HepG2 (cell line): ENCODE results near the gene CES2. TPM values are rescaled to one million over a fixed set of nuclear protein-coding genes. Genes with fewer than 3 reads are reported as not detected.

ENCODE experiments used
- ATAC-seq: fragments of 200-7000 bp; cut with Tn5 transposase; 3 replicates; pipeline ENCODE4 v1.9.1; 2020; ENCODE audit warnings: mild to moderate bottlenecking, moderate library complexity
- BruUV-seq: library from RNA; stranded (reverse); fragments of 400-500 nt; replicated peaks from 2 replicates; lab custom pipeline; 2021; lab: Mats Ljungman, UMichigan
- CTCF ChIA-PET: fragments of 300-600 bp; formaldehyde crosslinking; extraction: SDS; loops from one replicate; lab custom pipeline; 2021; ENCODE audit warnings: low total read pairs, inconsistent platforms, low intra/inter-chr PET ratio; lab: Yijun Ruan, JAX
- POLR2A ChIA-PET: fragments of 350-600 bp; sonication (Branson Sonifier 250); formaldehyde crosslinking; loops from one replicate; lab custom pipeline; 2020; ENCODE audit warnings: antibody characterized with exemption, inconsistent platforms; lab: Yijun Ruan, JAX
- DNase-seq: peaks from one replicate; pipeline ENCODE4 v3.0.0-alpha.2; 2015; ENCODE audit warnings: low spot score
- FAIRE-seq: peaks from 3 replicates; lab custom pipeline; 2011; peaks lifted over from hg19 to GRCh38; lab: Jason Lieb, UNC
- H2AFZ ChIP-seq: one replicate; pipeline ENCODE4 v1.6.1; 2011; ENCODE audit warnings: low read length, inconsistent platforms
- H3K27ac ChIP-seq: fragments of 300-600 bp; 3 replicates; pipeline ENCODE4 v1.8.0; 2011; ENCODE audit warnings: mixed run types, mild to moderate bottlenecking, mixed read lengths, low read length, inconsistent platforms; ENCODE audit not compliant: insufficient read depth; ENCODE audit errors: extremely low read length
- H3K27me3 ChIP-seq, 2 experiments: fragments of 200-600 bp in 1 of 2; 2 replicates in 1 of 2; 3 replicates in 1 of 2; pipeline versions ENCODE4 v1.6.0 to v1.8.0; 2011; ENCODE audit warnings: low read length in 2 of 2, mild to moderate bottlenecking in 2 of 2, moderate library complexity in 2 of 2, inconsistent platforms in 1 of 2; ENCODE audit not compliant: insufficient read depth in 2 of 2, control insufficient read depth in 1 of 2
- H3K36me3 ChIP-seq, 2 experiments: fragments of 200-600 bp in 1 of 2; replicated peaks in 1 of 2; 2 replicates in 1 of 2; 3 replicates in 1 of 2; pipeline versions ENCODE4 v1.5.1 to v1.8.0; 2011; ENCODE audit warnings: low read length in 2 of 2, inconsistent platforms in 1 of 2; ENCODE audit not compliant: insufficient read depth in 2 of 2, control insufficient read depth in 1 of 2
- H3K4me1 ChIP-seq: 2 replicates; pipeline ENCODE4 v1.5.1; 2012; ENCODE audit warnings: low read length, inconsistent platforms; ENCODE audit not compliant: insufficient read depth
- H3K4me2 ChIP-seq: 2 replicates; pipeline ENCODE4 v1.6.0; 2011; ENCODE audit warnings: low read depth, low read length, inconsistent platforms
- H3K4me3 ChIP-seq, 3 experiments: fragments of 200-600 bp in 1 of 3; sonication (generic), shearing (Covaris generic) in 1 of 3; replicated peaks in 1 of 3; 2 replicates each; pipeline ENCODE4 v1.5.1; 2011 to 2016; ENCODE audit warnings: low read length in 3 of 3, inconsistent platforms in 2 of 3, low read depth in 2 of 3, mild to moderate bottlenecking in 2 of 3, control low read depth in 1 of 3, mixed read lengths in 1 of 3; ENCODE audit not compliant: insufficient read depth in 1 of 3
- H3K79me2 ChIP-seq: one replicate; pipeline ENCODE4 v1.6.1; 2011; ENCODE audit warnings: low read length, inconsistent platforms; ENCODE audit not compliant: insufficient read depth
- H3K9ac ChIP-seq: 2 replicates; pipeline ENCODE4 v1.6.0; 2011; ENCODE audit warnings: mild to moderate bottlenecking, low read depth, low read length, inconsistent platforms; ENCODE audit not compliant: insufficient read depth
- H3K9me3 ChIP-seq: 2 replicates; pipeline ENCODE4 v1.5.1; 2012; ENCODE audit warnings: mild to moderate bottlenecking, low read length
- H4K20me1 ChIP-seq: 2 replicates; pipeline ENCODE4 v1.6.0; 2011; ENCODE audit warnings: inconsistent platforms, mild to moderate bottlenecking, low read length, moderate library complexity; ENCODE audit not compliant: insufficient read depth
- ARNT2 ChIP-seq: sonication (generic); formaldehyde crosslinking; IDR thresholded peaks from 2 replicates; pipeline ENCODE4 v1.8.0; 2022; ENCODE audit warnings: mild to moderate bottlenecking, low read depth, missing genetic modification reagents, moderate library complexity
- RORA ChIP-seq: sonication (generic); formaldehyde crosslinking; IDR thresholded peaks from 2 replicates; pipeline ENCODE4 v1.5.0; 2020; ENCODE audit warnings: mild to moderate bottlenecking, missing genetic modification reagents, moderate library complexity
- SOX13 ChIP-seq, 3 experiments: fragments of 450-650 bp in 1 of 3; sonication (generic) in 1 of 3; formaldehyde crosslinking in 1 of 3; IDR thresholded peaks in 2 of 3; conservative IDR thresholded peaks in 1 of 3; 2 replicates each; pipeline versions ENCODE4 v1.5.0 to v1.6.1; 2016 to 2020; ENCODE audit warnings: antibody characterized with exemption in 1 of 3, mild to moderate bottlenecking in 1 of 3, missing compliant biosample characterization in 1 of 3, missing genetic modification reagents in 1 of 3, moderate library complexity in 1 of 3
- THYN1 ChIP-seq: sonication (generic); formaldehyde crosslinking; IDR thresholded peaks from 2 replicates; pipeline ENCODE4 v1.8.1; 2023; ENCODE audit warnings: low read depth, mild to moderate bottlenecking, moderate library complexity, missing genetic modification reagents, borderline replicate concordance
- TMF1 ChIP-seq: sonication (generic); formaldehyde crosslinking; IDR thresholded peaks from 2 replicates; pipeline ENCODE4 v1.8.1; 2022; ENCODE audit warnings: low read depth, missing genetic modification reagents
- TOPORS ChIP-seq: sonication (generic); formaldehyde crosslinking; IDR thresholded peaks from 2 replicates; pipeline ENCODE4 v1.8.0; 2023; ENCODE audit warnings: mild to moderate bottlenecking, missing genetic modification reagents
- XBP1 ChIP-seq: sonication (generic); formaldehyde crosslinking; IDR thresholded peaks from 2 replicates; pipeline ENCODE4 v1.5.0; 2020; ENCODE audit warnings: missing genetic modification reagents
- ZNF143 ChIP-seq: sonication (generic); formaldehyde crosslinking; IDR thresholded peaks from 2 replicates; pipeline ENCODE4 v1.4.0; 2020; ENCODE audit warnings: missing genetic modification reagents
- ZNF260 ChIP-seq: sonication (generic); formaldehyde crosslinking; IDR thresholded peaks from 2 replicates; pipeline ENCODE4 v1.4.0; 2020; ENCODE audit warnings: missing genetic modification reagents, low read depth, mild to moderate bottlenecking, borderline replicate concordance
- ZNF296 ChIP-seq: sonication (generic); formaldehyde crosslinking; conservative IDR thresholded peaks from 2 replicates; pipeline ENCODE4 v1.5.0; 2020; ENCODE audit warnings: mild to moderate bottlenecking, missing genetic modification reagents
- ZNF550 ChIP-seq: sonication (generic); formaldehyde crosslinking; IDR thresholded peaks from 2 replicates; pipeline ENCODE4 v1.4.0; 2020; ENCODE audit warnings: mild to moderate bottlenecking, missing genetic modification reagents, borderline replicate concordance
- ZNF589 ChIP-seq: sonication (generic); formaldehyde crosslinking; conservative IDR thresholded peaks from 2 replicates; pipeline ENCODE4 v1.8.0; 2022; ENCODE audit warnings: mild to moderate bottlenecking, moderate library complexity, missing genetic modification reagents
- ZNF660 ChIP-seq: sonication (generic); formaldehyde crosslinking; IDR thresholded peaks from 2 replicates; pipeline ENCODE4 v1.5.1; 2020; ENCODE audit warnings: mild to moderate bottlenecking, low read depth, missing genetic modification reagents, borderline replicate concordance
- ZSCAN31 ChIP-seq: sonication (generic); formaldehyde crosslinking; IDR thresholded peaks from 2 replicates; pipeline ENCODE4 v1.5.0; 2020; ENCODE audit warnings: low read depth, mild to moderate bottlenecking, missing genetic modification reagents
- WGBS: methylation state at CpG from one replicate; pipeline ENCODE4 v1.1.6; 2017; ENCODE audit warnings: low lambda C conversion rate; 5-methylcytosine and 5-hydroxymethylcytosine counted together
- in situ Hi-C: cut with HindIII; loops from 2 replicates; pipeline ENCODE4 v1.10.0; 2017; ENCODE audit warnings: low pct_unique_long_range_greater_than_20kb; ENCODE audit not compliant: extremely low pct_ligation_motif_present
- intact Hi-C: fragments of 100-400 bp; cut with micrococcal nuclease; formaldehyde crosslinking; loops from one replicate; pipeline ENCODE4 v1.10.0; 2022; ENCODE audit not compliant: unreplicated experiment
- polyA plus RNA-seq, 8 experiments: library from polyadenylated mRNA; depleted of rRNA in 3 of 8; stranded (reverse) in 7 of 8; unstranded in 1 of 8; fragments of >200 nt; fragmentation: Illumina TruSeq in 4 of 8; extraction: Trizol in 4 of 8; gene quantifications; 2 replicates each; pipeline versions ENCODE4 v1.2.1 to v1.2.3, GENCODE V29; 2011 to 2016; ENCODE audit warnings: low read depth in 4 of 8, missing spikeins in 1 of 8, mixed read lengths in 1 of 8; ENCODE audit not compliant: insufficient read depth in 1 of 8
- total RNA-seq, 5 experiments: library from RNA; depleted of rRNA; stranded (reverse); fragments of >200 nt; fragmentation: Illumina TruSeq; extraction: Trizol; gene quantifications; 2 replicates each; pipeline ENCODE4 v1.2.3, GENCODE V29; 2016; ENCODE audit warnings: low read depth in 1 of 5
- TF ChIP-seq, protein P1 (sequence below): sonication (generic); formaldehyde crosslinking; IDR thresholded peaks from 2 replicates; pipeline ENCODE4 v1.4.0; 2020; ENCODE audit warnings: mild to moderate bottlenecking, missing genetic modification reagents

Gene CES2
- total and polyA plus RNA-seq, 2 of the 13 experiments (the other 11 are each of a cell fraction or from before 2014, with no cell fraction given): 50.6 to 63.8 TPM

- TF ChIP-seq ZNF660 (CRISPR knock-in tag) (no peak), ZNF589 (no peak)
Measured at GRCh38 chr16:66886914-66887313, 48.4 kb upstream of the CES2 start (continued).

DNA sequence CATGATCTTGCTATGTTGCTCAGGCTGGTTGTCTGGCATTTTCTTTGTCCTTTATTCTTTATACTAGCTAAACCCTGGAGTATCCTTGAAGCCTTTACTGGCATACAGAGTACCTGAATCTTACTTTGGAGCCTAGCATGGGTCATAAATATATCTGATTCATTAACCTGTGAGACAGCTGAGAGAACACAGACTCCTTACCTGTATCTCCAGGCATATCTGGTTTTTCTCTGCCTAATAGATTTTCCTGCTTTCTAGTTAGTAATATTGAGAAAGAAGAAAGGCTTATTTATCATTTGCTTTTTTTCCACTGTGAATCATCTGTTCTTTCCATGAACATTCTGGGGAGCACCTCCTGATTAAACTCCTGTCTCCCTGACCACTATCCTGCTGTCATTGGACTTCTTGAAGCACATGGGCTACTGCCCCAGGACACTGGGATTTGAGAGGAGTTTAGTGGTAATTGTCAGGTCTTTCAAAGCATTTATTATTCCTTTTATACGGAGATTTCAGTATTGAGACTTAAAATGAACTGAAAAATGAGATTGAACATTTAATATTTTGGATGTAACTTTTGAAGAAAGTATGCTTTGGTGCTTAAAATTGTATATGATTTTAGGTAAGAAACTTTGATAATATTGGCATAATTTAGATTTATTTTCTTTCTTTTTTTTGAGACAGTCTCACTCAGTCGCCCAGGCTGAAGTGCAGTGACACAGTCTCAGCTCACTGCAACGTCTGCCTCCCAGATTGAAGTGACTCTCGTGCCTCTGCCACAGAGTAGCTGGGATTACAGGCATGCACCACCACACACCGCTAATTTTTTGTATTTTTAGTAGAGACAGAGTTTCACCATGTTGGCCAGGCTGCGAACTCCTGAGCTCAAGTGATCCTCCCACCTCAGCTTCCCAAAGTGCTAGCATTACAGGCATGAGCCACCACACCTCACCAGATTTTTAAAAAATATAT is 46.4 kb upstream of the CES2 start:
- Histone ChIP-seq H3K4me3 (no peak overlapping the region), H3K79me2 (peaks cover 10% of the 10 kb centered on the region), H3K9ac (no peak overlapping the region), H2AFZ (no peak overlapping the region), H3K4me1 (peaks cover 16% of the 10 kb centered on the region), H3K27ac (no peak overlapping the region), H3K27me3 (no peaks in the 10 kb centered on the region), H4K20me1 (no peaks in the 10 kb centered on the region), H3K36me3 (peaks cover 17 to 33% of the 10 kb centered on the region in 2 experiments), H3K9me3 (no peaks in the 10 kb centered on the region), H3K4me2 (no peak overlapping the region)
- BruUV-seq: no TSS peak
- in situ Hi-C loops: no loop called here
- ATAC-seq (no peak), FAIRE-seq (no peak), DNase-seq (no peak)
- WGBS: 96% methylated on average over 6 of the region's 6 CpGs
- intact Hi-C loops: no loop called here
- POLR2A ChIA-PET: interaction anchor here (4.0 kb wide), 1 partner anchor 9 kb away, joined by 15 read pairs; the partner anchor contains the start of gene PDP2
- CTCF ChIA-PET: no interaction called here
- TF ChIP-seq ZSCAN31 (CRISPR knock-in tag): no peak
- TF ChIP-seq TOPORS (CRISPR knock-in tag): no peak
- no peak for TF ChIP-seq SOX13 (IDR thresholded peaks at IDR 0.05)
- TF ChIP-seq SOX13 (CRISPR knock-in tag; conservative IDR thresholded peaks at IDR 0.05 in 1 of 2, IDR thresholded peaks at IDR 0.05 in 1 of 2): no peak
- TF ChIP-seq ZNF143 (CRISPR knock-in tag): no peak
- no peak for TF ChIP-seq RORA (CRISPR knock-in tag)
- TF ChIP-seq ZNF550 (CRISPR knock-in tag): no peak
- TF ChIP-seq ARNT2 (CRISPR knock-in tag): no peak
- TF ChIP-seq ZNF296 (CRISPR knock-in tag): no peak
- no peak for TF ChIP-seq TMF1 (CRISPR knock-in tag)
- TF ChIP-seq XBP1 (CRISPR knock-in tag): no peak
- TF ChIP-seq THYN1 (CRISPR knock-in tag): no peak
- TF ChIP-seq, protein P1, sequence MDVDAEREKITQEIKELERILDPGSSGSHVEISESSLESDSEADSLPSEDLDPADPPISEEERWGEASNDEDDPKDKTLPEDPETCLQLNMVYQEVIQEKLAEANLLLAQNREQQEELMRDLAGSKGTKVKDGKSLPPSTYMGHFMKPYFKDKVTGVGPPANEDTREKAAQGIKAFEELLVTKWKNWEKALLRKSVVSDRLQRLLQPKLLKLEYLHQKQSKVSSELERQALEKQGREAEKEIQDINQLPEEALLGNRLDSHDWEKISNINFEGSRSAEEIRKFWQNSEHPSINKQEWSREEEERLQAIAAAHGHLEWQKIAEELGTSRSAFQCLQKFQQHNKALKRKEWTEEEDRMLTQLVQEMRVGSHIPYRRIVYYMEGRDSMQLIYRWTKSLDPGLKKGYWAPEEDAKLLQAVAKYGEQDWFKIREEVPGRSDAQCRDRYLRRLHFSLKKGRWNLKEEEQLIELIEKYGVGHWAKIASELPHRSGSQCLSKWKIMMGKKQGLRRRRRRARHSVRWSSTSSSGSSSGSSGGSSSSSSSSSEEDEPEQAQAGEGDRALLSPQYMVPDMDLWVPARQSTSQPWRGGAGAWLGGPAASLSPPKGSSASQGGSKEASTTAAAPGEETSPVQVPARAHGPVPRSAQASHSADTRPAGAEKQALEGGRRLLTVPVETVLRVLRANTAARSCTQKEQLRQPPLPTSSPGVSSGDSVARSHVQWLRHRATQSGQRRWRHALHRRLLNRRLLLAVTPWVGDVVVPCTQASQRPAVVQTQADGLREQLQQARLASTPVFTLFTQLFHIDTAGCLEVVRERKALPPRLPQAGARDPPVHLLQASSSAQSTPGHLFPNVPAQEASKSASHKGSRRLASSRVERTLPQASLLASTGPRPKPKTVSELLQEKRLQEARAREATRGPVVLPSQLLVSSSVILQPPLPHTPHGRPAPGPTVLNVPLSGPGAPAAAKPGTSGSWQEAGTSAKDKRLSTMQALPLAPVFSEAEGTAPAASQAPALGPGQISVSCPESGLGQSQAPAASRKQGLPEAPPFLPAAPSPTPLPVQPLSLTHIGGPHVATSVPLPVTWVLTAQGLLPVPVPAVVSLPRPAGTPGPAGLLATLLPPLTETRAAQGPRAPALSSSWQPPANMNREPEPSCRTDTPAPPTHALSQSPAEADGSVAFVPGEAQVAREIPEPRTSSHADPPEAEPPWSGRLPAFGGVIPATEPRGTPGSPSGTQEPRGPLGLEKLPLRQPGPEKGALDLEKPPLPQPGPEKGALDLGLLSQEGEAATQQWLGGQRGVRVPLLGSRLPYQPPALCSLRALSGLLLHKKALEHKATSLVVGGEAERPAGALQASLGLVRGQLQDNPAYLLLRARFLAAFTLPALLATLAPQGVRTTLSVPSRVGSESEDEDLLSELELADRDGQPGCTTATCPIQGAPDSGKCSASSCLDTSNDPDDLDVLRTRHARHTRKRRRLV (CRISPR knock-in tag): no peak
- no peak for TF ChIP-seq ZNF260
